SH-SY5Y (cell line): ENCODE data around the gene TMEM229B.

Experiments used
- GATA2 ChIP-seq: IDR thresholded peaks from 2 replicates; pipeline ENCODE4 v1.6.1; 2011; ENCODE audit warnings: mild to moderate bottlenecking, low read depth, low read length
- GATA3 ChIP-seq: IDR thresholded peaks from 2 replicates; pipeline ENCODE4 v1.6.1; 2011; ENCODE audit warnings: low read depth, mild to moderate bottlenecking, low read length, moderate library complexity

- TF ChIP-seq GATA2 (no peak), GATA3 (no peak)
Observed at GRCh38 chr14:67537736-67538135, 49.2 kb upstream of the TMEM229B start.
